ENCODE data around the gene ANKRD11.
A peak's percentile ranks its signal among the peaks of the same experiment; 100 is the strongest.

ANKRD11 gene

DNA sequence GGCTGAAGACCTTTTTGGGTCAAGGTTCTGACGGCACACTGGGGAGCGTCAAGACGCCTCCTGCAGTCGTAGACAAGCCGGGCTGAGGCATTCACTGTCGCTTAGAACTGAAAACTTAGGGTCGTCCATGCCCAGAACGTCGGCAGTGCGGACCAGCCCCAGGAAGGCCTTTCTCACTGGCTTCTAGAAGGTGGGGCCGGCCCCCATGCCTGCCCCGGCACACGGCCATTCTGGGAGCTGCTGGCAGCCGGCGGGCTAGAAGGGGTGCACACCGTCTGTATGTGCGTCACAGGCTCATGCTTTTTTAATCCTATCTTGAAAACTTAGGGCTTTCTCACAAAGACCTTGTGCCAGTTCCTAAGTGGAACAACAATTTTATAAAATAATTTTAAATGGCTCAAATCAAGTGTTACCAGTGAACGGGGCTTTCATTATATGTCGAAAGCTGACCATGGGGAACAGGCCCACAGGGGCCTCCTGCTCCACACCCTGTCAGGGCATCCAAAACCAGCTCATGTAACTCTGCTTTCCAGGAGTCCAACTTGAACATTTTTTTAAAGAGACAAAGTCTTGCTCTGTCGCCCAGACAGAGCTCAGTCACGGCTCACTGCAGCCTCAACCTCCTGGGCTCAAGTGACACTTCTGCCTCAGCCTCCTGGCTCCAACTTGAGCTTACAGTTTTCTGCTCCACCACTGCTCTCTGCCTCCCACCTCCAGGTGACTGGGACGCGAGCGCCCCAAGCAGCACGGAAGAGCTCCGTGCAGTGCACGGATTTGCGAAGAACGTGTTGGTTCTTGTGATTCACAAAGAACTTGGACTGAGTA, 111.2 kb downstream of the ANKRD11 start:
- no peak for DNase-seq

DNA sequence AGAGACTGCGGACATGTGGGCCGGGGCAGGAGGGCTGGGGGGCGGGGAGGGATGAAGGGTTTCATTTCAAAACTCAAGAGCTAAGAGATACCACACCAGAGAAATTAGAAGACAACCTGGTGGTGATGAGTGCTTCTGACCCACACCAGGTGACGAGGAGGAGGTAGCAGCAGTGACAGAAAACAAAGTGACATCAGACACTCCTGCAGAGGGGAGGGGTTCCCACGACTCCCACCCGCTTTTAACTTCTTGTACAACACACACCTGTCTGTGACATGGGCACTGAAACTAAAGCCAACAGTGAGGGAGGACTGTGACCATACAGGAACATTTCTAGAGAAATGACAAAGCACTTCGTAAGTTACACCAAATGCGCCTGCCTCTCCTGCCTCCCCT, 112.9 kb downstream of the ANKRD11 start:
- DNase-seq, result no peak

DNA sequence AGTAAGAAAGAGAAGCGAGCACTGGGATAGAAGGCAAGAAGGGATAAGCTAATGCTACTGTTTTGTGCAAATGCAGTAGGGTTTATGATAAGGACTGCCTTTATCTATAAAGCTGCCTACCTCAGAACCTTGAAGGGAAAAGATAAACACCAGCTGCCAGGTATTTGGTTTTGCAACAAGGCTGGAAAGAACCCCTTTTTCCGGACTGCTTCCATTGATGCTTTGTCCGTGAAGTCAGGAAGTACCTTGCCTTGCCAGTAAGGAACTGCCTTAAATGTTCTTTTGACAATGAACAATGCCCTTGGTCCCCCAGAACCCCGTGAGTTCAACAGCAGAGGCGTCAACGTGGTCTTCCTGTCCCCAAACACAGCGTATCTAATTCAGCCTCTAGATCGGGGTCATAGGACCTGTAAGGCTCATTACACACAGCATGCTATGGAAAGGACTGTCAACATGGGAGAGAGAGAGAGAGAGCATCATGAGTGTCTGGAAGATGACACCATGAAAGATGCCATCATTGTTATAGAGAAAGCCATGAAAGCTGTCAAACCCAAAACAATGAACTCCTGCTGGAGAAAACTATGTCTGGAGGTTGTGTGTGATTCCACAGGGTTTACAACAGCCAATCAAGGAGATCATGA, 113.4 kb downstream of the ANKRD11 start:
- no peak for DNase-seq

DNA sequence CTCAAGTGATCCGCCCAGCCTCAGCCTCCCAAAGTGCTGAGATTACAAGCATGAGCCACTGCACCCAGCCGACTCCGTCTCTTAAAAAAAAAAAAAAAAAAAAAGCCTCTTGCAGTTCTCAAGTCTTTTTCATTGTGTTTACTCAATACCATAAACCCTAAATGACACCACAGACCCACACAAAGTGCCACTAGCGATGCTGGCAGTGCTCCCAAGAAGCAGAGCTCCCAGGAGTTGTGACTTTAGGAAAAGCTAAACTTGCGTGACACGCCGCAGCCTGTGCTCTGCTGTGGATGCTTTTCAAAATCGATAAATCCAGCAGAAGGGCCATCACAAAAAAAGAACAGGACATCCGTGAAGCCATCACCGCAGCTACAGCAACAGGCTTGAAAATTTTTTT, 114.7 kb downstream of the ANKRD11 start:
- DNase-seq, result no peak

DNA sequence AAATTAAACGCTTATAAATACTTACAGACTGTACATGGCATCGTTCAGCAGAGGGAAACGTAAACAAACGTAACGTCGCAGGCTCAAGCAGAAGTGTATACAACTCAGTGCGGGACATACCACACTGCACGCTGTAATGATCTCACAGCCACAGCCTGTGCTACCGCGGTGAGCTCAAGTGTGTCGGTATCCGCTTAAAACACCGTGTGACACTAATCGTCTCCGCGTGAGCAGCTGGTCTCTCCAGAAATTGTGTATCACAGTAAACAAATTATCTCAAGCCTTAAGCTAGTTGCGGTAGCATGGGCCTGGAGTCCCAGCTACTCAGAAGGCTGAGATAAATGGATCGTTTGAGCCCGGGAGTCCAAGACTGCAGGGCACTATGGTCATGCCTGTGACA, 115.3 kb downstream of the ANKRD11 start:
- peak; percentile 18 to 29 for DNase-seq

DNA sequence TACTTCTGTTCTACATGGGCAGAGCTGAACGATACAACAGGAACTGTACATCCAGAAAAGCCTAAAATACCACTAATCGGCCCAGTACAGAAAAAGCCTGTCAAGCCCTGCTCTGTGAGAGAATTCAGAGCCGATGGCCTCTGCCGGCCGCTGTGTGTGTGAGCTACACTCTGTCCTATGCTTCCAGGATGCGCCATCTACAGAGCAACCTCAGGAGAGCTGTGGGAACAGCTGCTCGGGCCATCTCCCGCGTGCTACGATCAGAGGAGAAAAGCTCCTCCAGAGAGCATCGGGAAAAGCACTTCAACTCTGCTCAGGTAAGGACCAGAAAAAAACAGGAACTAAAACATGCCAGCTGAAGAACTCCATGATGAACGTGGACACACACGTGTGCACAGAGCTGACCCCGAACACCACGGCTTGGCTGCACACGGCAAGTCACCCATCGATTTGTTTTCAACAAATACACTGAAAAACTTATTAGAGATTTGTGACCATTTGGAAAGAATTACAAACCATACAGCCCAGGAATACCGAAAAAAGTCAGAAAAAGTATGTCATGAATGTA, 115.9 kb downstream of the ANKRD11 start:
- peak; percentile 77 to 79 for DNase-seq

DNA sequence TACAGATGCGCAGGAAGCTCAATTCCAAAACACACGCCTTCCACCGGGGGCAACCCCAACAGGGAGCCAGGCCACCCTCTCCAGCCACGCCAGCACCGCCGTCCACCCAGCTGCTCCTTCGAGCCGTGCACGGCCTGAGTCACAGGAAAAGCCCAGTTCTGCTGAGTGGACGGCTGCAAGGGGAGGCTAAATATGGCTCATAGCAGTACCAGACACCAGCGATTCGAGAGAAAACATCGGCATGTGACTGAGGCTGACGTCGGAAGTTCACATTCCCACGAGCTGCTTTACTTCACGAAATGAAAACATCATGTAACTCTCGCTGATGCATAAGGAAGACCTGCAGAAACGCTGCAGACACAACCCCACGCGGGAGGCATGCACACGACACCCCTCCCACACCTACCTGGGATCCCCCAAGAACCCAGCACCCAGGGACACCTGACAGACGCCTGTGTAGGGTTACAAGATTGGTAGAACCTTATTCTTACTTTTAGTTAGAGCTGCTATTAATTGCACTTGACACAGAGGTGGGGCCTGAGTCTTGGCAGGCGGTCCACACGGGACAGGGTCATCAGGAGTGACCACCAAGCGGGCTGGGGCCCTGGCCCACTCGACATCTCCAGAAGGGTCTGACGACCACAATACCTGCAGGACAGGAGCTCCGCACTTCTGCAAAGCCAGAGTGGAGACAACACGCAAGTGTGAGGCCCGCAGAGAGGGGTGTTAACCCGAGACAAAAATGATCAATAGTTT, 116.8 kb downstream of the ANKRD11 start:
- DNase-seq, result no peak

DNA sequence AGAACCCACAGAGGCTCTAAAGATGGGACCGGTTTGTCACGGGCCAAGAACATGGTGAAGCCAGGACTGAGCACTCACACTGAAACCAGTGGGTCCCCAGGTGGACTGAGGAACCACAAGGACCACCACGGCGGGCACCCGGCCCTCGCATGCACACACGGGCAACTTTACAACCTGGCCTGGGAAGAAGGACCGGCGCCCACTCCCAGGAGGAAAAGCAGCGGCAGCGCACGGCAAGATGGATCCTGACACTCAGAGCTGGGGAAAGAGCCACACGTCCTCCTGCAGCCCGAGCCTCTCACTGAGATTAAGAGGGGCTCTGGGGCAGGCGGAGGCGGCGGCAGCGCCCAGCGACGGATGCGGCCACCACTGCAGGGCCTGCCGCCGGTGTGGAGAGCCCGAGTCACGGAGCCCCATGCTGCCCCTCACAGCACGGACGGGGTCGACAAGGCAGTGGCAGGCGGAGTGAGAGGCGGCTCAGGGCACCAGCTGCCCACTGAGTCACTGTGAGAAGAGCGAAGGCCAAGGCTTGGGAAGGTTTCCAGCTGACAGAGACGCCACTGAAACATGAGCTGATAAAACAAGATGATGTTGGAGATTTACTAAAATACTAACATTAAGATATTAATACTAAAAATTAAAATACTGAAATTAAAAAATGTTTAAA, 118.3 kb downstream of the ANKRD11 start:
- no peak for DNase-seq

DNA sequence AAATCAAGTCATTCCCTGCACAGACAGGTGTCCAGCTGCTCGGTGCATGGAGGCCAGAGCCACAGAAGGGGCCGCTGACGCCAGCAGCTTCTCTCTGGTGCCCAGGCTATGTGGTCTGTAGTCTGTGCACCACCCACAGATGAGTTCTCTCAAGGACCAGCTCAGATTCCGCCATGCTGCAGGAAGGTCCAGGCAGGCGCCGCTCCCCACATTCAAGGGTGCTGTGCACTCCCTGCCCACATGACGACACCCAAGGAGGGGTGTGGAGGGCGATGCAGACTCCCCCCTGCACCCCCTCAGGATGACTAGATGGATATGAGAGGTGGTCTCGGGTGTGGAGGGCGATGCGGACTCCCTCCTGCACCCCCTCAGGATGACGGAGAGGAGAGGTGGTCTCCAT, 119.0 kb downstream of the ANKRD11 start:
- no peak for DNase-seq

DNA sequence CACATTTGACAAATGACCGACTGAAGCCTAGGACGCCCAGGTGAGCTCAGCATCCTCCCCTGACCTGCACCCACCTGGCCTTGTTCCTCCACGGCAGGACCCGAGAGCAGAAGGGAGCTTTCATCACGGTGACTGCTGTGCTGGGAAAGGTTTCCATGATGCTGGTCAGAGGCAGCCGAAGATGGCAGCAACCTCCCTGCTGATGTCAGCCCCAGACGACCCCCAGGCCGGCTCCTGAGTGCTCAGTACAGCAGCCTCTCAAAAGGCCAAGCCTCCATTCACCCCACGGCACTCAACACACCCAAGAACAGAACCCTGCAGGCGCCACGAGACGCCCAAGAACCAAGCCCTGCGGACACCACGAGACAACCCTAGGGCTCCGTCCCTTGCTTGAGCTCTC, 119.8 kb downstream of the ANKRD11 start:
- no peak for DNase-seq

DNA sequence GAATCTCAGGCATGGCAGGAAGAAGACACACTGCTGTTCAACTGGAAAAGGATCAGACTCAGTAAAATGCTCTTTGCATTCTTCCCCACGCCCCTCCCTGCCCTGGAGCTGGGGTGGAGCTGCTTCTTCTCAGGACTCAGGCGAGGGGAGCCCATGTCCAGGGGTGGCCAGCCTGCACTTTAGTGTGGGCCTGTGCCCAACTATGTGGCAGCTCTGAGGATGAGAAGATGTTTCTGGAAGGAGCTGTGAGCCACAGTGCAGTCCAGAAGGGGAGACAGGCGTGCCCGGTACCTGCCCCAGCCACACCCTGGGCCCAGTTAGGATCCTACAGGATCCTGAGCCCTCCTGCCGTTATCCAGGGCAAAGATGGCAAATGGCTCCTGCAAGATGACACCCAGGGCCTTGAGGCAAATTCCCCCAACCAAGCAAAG, 120.3 kb downstream of the ANKRD11 start:
- DNase-seq, result no peak

DNA sequence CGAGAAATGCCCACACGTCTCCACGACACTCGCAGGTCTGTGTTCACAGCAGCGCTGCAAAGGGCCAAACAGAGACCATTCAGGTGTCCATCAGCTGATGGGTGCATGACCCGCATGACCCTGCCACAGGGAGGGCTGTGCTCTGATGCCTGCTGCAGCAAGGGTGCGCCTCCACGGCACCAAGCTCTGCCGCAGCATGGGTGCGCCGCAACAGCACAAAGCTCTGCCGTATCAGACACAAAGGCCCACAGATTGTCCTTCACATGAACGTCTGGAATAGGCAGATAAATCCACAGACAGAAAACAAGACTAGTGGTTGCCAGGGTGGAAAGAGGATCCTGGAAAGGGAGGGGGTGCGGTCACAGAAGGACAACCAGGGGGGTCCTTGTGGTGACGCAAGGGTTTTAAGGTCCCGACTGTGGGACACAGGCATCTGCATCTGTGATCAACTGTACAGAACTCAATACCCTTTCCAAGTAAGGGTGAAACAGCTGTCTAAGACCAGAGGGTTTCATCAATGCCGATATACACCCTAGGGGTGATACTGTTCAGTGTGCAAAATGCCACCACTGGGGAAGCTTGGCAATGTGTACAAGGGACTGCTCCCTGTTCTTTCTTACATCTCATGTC, 121.0 kb downstream of the ANKRD11 start:
- DNase-seq, result no peak

DNA sequence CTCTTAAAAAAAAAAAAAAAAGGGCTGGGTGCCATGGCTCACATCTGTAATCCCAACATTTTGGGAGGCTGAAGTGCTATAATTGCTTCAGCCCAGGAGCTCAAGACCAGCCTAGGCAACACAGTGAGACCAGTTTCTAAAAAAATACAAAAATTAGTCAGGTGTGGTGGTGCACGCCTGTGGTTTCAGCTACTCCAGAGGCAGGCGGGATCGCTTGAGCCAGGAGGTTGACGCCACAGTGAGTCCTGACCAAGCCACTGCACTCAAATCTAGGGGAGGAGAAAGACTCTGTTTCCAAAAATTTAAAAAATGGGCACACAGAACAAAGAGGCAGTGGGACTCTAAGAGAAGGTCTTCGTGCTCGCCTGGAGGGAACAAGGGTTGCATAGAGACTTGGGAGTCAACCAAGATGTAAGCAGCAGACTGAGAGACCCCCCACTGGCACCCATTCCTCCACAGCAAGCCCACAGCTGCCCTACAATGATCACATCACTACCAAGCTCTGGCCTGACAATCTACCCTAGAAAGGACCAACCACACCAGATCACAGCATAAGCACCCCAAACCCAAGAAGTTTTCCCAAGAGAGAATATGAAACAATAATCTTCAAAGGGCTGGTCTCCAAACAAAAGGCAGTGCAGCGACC, 121.6 kb downstream of the ANKRD11 start:
- no peak for DNase-seq

DNA sequence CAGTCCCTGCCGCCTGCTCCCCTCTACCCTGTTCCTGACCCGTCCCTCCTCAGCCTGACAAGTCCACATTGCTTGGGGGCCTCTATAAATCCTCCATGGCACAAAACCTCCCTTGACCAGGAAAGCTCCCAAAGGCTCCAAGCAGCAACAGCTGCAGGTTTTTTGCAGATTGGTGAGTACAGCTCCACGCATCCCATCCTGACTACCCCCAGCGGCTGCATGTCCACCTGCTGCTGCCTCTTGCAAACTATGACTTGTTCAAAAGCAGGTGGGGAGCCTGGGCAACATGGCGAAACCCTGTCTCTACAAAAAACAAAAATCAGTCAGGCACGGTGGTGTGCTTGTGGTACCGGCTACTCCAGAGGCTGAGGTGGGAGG, 122.8 kb downstream of the ANKRD11 start:
- DNase-seq, result no peak

DNA sequence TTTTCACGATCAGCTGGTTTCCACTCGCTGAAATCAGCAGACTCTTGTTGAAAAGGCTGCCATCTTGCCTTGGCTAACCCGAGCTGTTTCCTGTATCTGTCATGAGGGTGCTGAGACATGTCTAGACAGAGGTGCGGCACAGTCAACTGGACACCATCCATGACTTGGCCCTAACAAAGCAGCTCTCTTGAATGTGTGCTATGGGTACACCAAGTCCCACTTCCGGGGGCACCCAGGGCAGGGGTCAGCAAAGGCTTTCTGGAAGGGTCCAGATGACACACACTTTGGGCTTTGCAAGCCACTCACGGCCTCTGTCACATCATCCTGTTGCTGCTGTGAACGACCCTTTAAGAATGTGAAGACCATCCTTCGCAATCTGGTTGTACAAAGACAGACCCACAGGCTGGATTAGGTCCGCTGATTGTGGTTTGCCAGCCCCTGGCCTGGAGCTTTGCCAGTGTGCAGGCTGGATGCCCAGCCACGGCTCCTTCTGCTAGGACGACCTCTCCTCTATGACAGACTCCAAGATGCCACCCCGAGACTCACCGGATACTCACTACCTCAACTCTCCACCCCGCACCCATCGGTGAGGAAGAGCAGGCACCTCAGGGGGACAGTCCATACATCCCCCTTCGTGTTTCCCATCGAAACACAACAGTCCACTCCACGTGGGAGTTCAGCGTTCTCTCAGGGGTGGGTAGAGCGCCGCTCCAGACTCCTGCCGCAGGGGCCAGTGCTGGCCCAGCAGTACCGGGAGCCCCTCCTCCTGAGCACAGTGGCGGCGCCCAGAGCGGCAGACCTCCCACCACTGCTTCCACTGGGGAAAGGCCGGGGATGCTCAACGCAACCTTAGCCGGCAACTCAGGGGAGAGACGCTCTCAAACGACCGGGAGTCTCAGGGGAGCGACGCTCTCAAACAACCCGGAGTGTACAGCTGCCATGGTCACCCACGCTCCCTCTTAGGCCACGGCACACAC, 123.5 kb downstream of the ANKRD11 start:
- no peak for DNase-seq

DNA sequence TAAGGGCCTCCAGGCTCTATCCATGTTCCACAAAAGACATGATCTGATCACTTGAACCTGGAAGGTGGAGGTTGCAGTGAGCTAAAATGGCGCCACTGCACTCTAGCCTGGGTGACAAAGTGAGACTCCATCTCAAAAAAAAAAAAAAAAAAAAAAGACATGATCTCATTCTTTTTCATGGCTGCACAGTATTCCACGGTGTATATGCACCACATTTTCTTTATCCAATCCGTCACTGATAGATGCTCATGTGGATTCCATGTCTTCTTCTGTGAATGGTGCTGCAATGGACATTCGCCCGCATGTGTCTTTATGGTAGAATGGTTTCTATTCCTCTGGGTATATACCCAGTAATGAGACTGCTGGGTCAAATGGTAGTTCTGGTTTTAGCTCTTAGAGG, 124.4 kb downstream of the ANKRD11 start:
- DNase-seq, result no peak

DNA sequence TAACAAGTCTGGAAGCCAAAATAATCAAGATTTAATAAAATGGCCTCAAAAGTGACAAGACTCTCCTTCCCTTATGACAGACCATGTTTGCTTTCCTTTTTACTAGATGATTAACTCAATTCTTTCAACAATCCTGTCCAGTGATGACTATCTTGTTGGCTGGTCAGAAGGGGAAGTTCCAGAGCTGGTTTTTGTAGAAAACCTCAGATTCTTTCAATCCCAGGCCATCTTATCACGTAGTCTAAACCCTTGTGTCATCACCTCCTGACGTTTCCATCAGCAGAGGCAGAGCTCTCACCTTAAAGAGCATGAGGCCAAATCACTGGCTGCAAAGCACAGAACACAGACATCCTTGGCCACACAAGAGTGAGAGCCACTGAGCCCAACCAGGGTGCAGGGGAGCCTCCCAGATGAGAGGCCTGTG, 125.3 kb downstream of the ANKRD11 start:
- no peak for DNase-seq

DNA sequence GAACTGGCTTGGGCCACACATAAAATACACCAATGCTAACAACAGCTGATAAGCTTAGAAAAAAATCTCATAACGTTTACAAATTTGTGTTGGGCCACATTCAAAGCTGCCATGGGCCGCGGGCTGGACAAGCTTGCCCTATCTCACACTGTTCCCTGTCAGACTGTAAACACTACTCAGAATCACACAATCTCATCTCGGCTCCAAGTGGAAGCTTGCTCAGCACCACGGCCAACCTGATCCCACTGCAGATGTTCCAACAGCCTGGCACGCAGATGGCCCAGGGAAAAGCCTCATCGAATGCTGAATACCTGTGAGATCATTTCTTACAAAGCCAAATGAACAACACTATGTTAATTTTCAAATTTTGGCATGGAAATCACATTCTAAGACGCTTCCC, 125.8 kb downstream of the ANKRD11 start:
- no peak for DNase-seq

DNA sequence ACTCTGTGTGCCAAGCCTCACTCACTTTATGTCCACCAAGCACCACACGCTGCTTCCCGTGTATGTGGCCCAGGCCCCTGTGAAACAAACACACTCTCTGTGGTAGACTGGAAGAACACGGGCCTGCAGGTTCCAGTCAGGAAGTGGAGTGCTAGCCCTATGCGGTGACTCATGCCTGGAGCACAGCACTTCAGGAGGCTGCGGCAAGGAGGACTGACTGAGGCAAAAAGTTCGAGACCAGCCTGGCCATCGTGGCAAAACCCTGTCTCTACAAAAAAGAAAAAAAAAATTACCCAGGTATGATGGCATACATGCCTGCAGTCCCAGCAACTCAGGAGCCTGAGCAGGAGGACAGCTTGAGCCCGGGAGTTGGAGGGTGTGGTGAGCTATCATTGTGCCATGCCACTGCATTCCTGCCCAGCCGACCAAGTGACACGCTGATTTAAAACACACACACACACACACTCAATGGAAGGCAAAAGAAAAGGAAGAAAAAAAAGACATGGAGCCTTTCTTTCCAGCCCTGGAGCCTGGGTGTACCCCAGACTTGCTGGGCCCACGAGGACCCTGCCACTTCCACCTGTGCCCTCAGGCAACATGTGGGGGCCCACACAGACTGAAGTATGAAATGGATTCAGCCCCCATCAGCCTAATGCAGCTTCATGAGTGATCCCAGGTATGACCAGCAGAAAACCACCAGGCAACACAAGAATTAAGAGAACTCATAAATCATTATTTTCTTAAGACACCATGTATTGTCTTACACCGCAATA, 126.6 kb downstream of the ANKRD11 start:
- DNase-seq, result no peak

All from SHP77 (cell line).